Measurements from ENCODE around the gene ANP32E. TPM values are rescaled to one million over a fixed set of nuclear protein-coding genes. Genes with fewer than 3 reads are reported as not detected.

The ANP32E gene
- total and polyA plus RNA-seq, 2 of the 13 experiments (the other 11 are each of a cell fraction or from before 2014, with no cell fraction given): 10.3 to 53.0 TPM

DNA sequence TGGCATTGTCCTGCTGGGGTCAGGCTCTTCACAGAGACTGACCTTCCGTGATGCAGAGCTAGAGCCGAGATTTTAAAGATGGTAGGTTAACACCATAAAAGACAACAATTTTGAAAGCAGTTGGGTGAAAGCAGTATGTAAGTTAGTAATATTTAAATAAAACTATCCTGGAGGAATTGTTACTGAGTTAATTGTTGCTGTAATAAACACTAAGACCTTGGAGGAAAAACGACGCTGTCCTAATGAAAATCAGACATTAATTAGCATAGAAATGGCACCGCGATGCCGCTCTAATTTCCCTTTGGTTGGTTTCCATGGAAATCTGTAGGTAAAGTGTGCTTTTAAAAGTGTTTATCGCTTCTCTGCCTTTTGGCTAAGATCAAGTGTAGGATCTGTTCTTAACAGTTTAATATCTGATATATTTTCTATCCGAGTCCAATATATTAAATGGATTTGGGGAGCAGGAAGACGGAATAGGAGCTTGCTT is 745 bp upstream of the ANP32E start:
- H3K4me1 ChIP-seq (ENCODE audit: insufficient read depth, low read length): peaks cover 31% of the 10 kb centered on the region
- H3K9ac ChIP-seq (ENCODE audit: insufficient read depth, low read depth, low read length): peak overlapping the region; percentile 73
- FAIRE-seq (no peak), DNase-seq (ENCODE audit: low spot score) (no peak), ATAC-seq (no peak)
- H3K9me3 ChIP-seq (ENCODE audit: low read length): no peaks in the 10 kb centered on the region
- H2AFZ ChIP-seq (ENCODE audit: low read length): peak overlapping the region; percentile 69
- intact Hi-C loops (cut with micrococcal nuclease; ENCODE audit: unreplicated experiment): no loop called here
- H3K4me3 ChIP-seq (replicated peaks in 1 of 3; ENCODE audit: insufficient read depth in 1 of 3, low read depth in 2 of 3, low read length in 3 of 3): peak overlapping the region; percentile 55 to 84 (median 70)
- CTCF ChIA-PET (ENCODE audit: low intra/inter-chr PET ratio, low total read pairs): no interaction called here
- WGBS (ENCODE audit: low lambda C conversion rate): 68% methylated on average over 10 of the region's 10 CpGs
- TF ChIP-seq GTF2F1 (IDR thresholded peaks at IDR 0.05; ENCODE audit: low read length) (no peak), ZNF83 (CRISPR knock-in tag; IDR thresholded peaks at IDR 0.05; ENCODE audit: borderline replicate concordance) (no peak), STAG1 (CRISPR knock-in tag; IDR thresholded peaks at IDR 0.05) (peak; percentile 32; the same call in 1 of the 2 replicates), ISL2 (CRISPR knock-in tag; IDR thresholded peaks at IDR 0.05) (0 out of 2 replicates have a peak, but pooled peaks have one; percentile 18)
- TF ChIP-seq, protein P1, sequence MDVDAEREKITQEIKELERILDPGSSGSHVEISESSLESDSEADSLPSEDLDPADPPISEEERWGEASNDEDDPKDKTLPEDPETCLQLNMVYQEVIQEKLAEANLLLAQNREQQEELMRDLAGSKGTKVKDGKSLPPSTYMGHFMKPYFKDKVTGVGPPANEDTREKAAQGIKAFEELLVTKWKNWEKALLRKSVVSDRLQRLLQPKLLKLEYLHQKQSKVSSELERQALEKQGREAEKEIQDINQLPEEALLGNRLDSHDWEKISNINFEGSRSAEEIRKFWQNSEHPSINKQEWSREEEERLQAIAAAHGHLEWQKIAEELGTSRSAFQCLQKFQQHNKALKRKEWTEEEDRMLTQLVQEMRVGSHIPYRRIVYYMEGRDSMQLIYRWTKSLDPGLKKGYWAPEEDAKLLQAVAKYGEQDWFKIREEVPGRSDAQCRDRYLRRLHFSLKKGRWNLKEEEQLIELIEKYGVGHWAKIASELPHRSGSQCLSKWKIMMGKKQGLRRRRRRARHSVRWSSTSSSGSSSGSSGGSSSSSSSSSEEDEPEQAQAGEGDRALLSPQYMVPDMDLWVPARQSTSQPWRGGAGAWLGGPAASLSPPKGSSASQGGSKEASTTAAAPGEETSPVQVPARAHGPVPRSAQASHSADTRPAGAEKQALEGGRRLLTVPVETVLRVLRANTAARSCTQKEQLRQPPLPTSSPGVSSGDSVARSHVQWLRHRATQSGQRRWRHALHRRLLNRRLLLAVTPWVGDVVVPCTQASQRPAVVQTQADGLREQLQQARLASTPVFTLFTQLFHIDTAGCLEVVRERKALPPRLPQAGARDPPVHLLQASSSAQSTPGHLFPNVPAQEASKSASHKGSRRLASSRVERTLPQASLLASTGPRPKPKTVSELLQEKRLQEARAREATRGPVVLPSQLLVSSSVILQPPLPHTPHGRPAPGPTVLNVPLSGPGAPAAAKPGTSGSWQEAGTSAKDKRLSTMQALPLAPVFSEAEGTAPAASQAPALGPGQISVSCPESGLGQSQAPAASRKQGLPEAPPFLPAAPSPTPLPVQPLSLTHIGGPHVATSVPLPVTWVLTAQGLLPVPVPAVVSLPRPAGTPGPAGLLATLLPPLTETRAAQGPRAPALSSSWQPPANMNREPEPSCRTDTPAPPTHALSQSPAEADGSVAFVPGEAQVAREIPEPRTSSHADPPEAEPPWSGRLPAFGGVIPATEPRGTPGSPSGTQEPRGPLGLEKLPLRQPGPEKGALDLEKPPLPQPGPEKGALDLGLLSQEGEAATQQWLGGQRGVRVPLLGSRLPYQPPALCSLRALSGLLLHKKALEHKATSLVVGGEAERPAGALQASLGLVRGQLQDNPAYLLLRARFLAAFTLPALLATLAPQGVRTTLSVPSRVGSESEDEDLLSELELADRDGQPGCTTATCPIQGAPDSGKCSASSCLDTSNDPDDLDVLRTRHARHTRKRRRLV (CRISPR knock-in tag; IDR thresholded peaks at IDR 0.05): 0 out of 2 replicates have a peak, but pooled peaks have one; percentile 8
- TF ChIP-seq, protein P2, sequence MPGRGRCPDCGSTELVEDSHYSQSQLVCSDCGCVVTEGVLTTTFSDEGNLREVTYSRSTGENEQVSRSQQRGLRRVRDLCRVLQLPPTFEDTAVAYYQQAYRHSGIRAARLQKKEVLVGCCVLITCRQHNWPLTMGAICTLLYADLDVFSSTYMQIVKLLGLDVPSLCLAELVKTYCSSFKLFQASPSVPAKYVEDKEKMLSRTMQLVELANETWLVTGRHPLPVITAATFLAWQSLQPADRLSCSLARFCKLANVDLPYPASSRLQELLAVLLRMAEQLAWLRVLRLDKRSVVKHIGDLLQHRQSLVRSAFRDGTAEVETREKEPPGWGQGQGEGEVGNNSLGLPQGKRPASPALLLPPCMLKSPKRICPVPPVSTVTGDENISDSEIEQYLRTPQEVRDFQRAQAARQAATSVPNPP (CRISPR knock-in tag; IDR thresholded peaks at IDR 0.05): 0 out of 2 replicates have a peak, but pooled peaks have one; percentile 3
- H3K79me2 ChIP-seq (ENCODE audit: insufficient read depth, low read length): peaks cover 36% of the 10 kb centered on the region
- H3K27ac ChIP-seq (ENCODE audit: extremely low read length, insufficient read depth, low read length): peak overlapping the region; percentile 80
- BruUV-seq (replicated peaks): no TSS peak
- no peaks in the 10 kb centered on the region for H3K36me3 ChIP-seq (replicated peaks in 1 of 2; ENCODE audit: control insufficient read depth in 1 of 2, insufficient read depth in 2 of 2, low read length in 2 of 2)
- in situ Hi-C loops (cut with HindIII; ENCODE audit: extremely low pct_ligation_motif_present, low pct_unique_long_range_greater_than_20kb): no loop called here
- POLR2A ChIA-PET: no interaction called here
- no peaks in the 10 kb centered on the region for H4K20me1 ChIP-seq (ENCODE audit: insufficient read depth, low read length)
- no peaks in the 10 kb centered on the region; a peak in 2 of 5 replicates for H3K27me3 ChIP-seq (ENCODE audit: control insufficient read depth in 1 of 2, insufficient read depth in 2 of 2, low read length in 2 of 2)
- H3K4me2 ChIP-seq (ENCODE audit: low read depth, low read length): peak overlapping the region; percentile 93
